DND-41 (cell line): ENCODE results near the gene TMEM245.

Experiments
- CTCF ChIP-seq: IDR thresholded peaks from 2 replicates; pipeline ENCODE4 v1.5.1; 2012; ENCODE audit warnings: borderline replicate concordance, low read length, moderate library complexity, mild to moderate bottlenecking; ENCODE audit not compliant: poor library complexity, severe bottlenecking; ENCODE audit errors: extremely low read depth
- EZH2 ChIP-seq: IDR thresholded peaks from 3 replicates; pipeline ENCODE4 v1.6.1; 2012; ENCODE audit warnings: borderline replicate concordance, low read depth, mild to moderate bottlenecking, moderate library complexity, low read length, inconsistent platforms; ENCODE audit not compliant: severe bottlenecking

GRCh38 chr9:109082091-109082620 lies 37.6 kb downstream of the TMEM245 start:
- TF ChIP-seq CTCF (no peak), EZH2 (no peak)
